Stimulated activated effector memory CD8-positive, alpha-beta T cell treated with anti-CD3 and anti-CD28 coated beads, Interleukin-12 subunit alpha, Interleukin-12 subunit beta, amount 100 ng/mL, for 72 hours (primary cell): ENCODE data around the gene CDHR3.
"Not testable (repeated sequence)": the region's sequence is repeated elsewhere in the genome, so short reads cannot be mapped to it uniquely, and the experiment has no call there.

Experiments
- ATAC-seq: fragments of 150-1000 bp; cut with Tn5 transposase; 2 replicates; pipeline ENCODE4 v1.10.0; 2021
- DNase-seq, 2 donors: peaks; one replicate each; pipeline ENCODE4 v3.0.0; 2021 to 2022; ENCODE audit warnings: low spot score in 2 of 2
- H3K27ac Mint-ChIP-seq: one replicate; pipeline ENCODE4 v1.8.0; 2022; ENCODE audit warnings: mild to moderate bottlenecking, mixed read lengths
- H3K36me3 Mint-ChIP-seq: one replicate; pipeline ENCODE4 v1.8.0; 2022; ENCODE audit warnings: mild to moderate bottlenecking, mixed read lengths
- H3K4me1 Mint-ChIP-seq: one replicate; pipeline ENCODE4 v1.8.0; 2022; ENCODE audit warnings: mixed read lengths
- H3K4me3 Mint-ChIP-seq: one replicate; pipeline ENCODE4 v1.8.0; 2022; ENCODE audit warnings: mild to moderate bottlenecking, mixed read lengths
- H3K9me3 Mint-ChIP-seq: one replicate; pipeline ENCODE4 v1.8.0; 2022; ENCODE audit warnings: mixed read lengths

Gene CDHR3

GRCh38 chr7:105980645-105981396 lies 17.8 kb downstream of the CDHR3 start:
- no peaks in the 10 kb centered on the region for H3K36me3 Mint-ChIP-seq
- H3K27ac Mint-ChIP-seq = no peak overlapping the region
- H3K4me1 Mint-ChIP-seq = no peaks in the 10 kb centered on the region
- no peaks in the 10 kb centered on the region for H3K9me3 Mint-ChIP-seq
- DNase-seq (no peak), ATAC-seq (no peak)
- no peak overlapping the region for H3K4me3 Mint-ChIP-seq

DNA sequence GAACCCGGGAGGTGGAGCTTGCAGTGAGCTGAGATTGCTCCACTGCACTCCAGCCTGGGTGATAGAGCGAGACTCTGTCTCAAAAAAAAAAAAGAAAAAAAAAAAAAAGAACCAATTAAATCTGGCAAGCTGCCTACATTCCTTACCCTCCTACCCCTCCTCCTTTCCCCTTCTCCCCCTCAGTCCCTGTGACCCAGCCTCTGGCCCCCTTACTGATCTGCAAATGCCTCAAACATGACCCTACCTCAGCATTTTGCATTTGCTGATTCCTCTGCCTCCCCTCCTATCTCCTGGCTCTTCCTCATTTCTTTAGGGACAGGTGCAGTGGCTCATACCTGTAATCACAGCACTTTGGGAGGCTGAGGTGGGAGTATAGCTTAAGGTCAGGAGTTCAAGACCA lies 19.3 kb downstream of the CDHR3 start:
- no peak overlapping the region for H3K4me3 Mint-ChIP-seq
- H3K9me3 Mint-ChIP-seq = no peaks in the 10 kb centered on the region
- ATAC-seq = no peak
- no peak for DNase-seq
- H3K27ac Mint-ChIP-seq = no peak overlapping the region
- no peaks in the 10 kb centered on the region for H3K36me3 Mint-ChIP-seq
- no peaks in the 10 kb centered on the region for H3K4me1 Mint-ChIP-seq

DNA sequence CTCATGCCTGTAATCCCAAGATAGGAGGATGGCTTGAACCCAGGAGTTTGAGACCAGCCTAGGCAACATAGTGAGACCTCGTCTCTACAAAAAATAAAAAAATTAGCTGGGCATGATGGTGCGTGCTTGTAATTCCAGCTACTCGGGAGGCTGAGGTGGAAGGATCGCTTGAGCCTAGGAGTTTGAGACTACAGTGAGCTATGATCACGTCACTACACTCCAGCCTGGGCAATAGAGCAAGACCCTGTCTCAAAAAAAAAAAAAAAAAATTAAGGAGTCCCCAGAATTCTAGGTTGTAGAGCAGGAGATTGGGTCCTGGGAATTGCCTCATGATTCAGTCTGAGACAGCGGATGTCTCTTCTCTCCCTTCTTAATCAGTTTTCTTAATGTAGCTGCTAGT lies 21.7 kb downstream of the CDHR3 start:
- not testable (repeated sequence) for H3K36me3 Mint-ChIP-seq, H3K4me3 Mint-ChIP-seq, DNase-seq, H3K27ac Mint-ChIP-seq, H3K4me1 Mint-ChIP-seq, ATAC-seq, H3K9me3 Mint-ChIP-seq

GRCh38 chr7:105985229-105985628 lies 22.2 kb downstream of the CDHR3 start:
- no peak for DNase-seq
- Mint-ChIP-seq H3K9me3 (no peaks in the 10 kb centered on the region), H3K36me3 (no peaks in the 10 kb centered on the region), H3K27ac (no peak overlapping the region), H3K4me1 (no peaks in the 10 kb centered on the region), H3K4me3 (no peak overlapping the region)
- no peak for ATAC-seq

DNA sequence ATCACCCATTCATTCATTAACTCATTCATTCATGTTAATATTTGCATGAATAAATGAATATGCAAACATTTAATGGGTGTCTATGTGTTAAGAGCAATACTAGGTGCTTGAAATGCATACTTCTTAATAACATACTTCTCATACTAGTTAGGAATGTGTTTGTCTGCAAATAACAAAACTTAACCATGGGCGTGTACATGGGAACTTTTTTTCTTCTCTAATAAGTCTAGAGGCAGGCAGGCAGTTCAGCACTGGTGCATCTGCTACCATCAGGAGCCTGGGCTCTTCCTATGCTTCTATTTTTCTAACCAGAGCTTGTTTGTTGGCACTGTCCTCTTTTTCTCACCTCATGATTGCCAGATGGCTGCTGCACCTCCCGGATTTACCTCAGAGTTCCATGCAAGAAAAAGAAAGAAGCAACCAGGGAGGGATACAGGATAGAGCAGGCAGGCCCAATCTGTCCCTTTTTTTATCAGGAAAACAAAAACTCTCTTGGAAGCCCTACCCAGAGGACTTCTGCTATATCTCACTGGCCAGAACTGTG lies 22.7 kb downstream of the CDHR3 start:
- Mint-ChIP-seq H3K27ac (no peak overlapping the region), H3K4me1 (no peaks in the 10 kb centered on the region), H3K36me3 (no peaks in the 10 kb centered on the region), H3K9me3 (no peaks in the 10 kb centered on the region), H3K4me3 (no peak overlapping the region)
- DNase-seq (no peak), ATAC-seq (no peak)

DNA sequence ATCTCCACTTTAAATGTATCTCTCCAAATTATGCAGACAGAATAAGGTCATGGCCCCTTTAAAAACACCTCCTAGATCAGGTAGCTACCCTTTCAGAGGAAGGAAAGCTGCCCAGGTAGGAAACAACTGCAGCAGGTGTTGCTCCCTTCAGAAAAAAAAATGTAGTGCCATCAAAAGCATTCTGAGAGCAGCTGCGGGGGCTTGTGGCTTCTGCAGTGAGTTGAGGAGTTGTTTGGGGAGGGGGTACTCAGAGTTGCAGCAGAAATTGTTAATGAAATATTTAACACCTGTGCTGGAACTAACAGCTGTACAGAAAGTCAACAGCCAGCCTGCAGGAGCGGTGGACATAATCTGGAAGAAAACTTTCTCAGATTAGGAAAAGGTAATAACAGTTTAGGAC lies 24.0 kb downstream of the CDHR3 start:
- DNase-seq (no peak), ATAC-seq (no peak)
- no peaks in the 10 kb centered on the region for H3K9me3 Mint-ChIP-seq
- no peaks in the 10 kb centered on the region for H3K4me1 Mint-ChIP-seq
- H3K27ac Mint-ChIP-seq = no peak overlapping the region
- H3K4me3 Mint-ChIP-seq = no peak overlapping the region
- no peaks in the 10 kb centered on the region for H3K36me3 Mint-ChIP-seq

DNA sequence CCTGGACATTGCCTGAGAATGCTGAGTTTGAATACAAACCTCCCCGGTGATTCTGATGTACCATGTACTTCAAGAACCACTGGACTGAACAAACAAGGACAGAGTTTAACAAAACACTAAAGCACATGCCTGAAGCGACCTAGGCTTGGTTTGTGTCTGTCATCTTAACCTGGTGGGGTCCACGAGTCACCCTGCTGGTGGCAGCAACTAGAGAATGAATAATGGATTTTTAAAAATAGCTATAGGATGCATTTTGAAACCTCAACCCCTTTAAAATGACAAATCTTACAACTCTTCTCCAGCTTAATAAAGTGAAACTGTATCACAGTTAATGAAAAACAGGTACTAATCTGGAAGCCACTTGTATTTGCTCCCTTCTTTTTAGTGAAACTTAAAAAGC lies 25.2 kb downstream of the CDHR3 start:
- ATAC-seq = no peak
- Mint-ChIP-seq H3K36me3 (no peaks in the 10 kb centered on the region), H3K4me3 (no peak overlapping the region), H3K9me3 (no peaks in the 10 kb centered on the region), H3K27ac (no peak overlapping the region), H3K4me1 (no peaks in the 10 kb centered on the region)
- no peak for DNase-seq

- Mint-ChIP-seq H3K4me3 (no peak overlapping the region), H3K9me3 (no peaks in the 10 kb centered on the region), H3K36me3 (no peaks in the 10 kb centered on the region), H3K4me1 (no peaks in the 10 kb centered on the region), H3K27ac (no peak overlapping the region)
- ATAC-seq (no peak), DNase-seq (no peak)
These were observed 26.1 kb downstream of the CDHR3 start for GRCh38 chr7:105989191-105989590.

- no peak overlapping the region for H3K4me3 Mint-ChIP-seq
- H3K4me1 Mint-ChIP-seq = no peaks in the 10 kb centered on the region
- DNase-seq (no peak), ATAC-seq (no peak)
- H3K36me3 Mint-ChIP-seq = no peaks in the 10 kb centered on the region
- no peak overlapping the region for H3K27ac Mint-ChIP-seq
- no peaks in the 10 kb centered on the region for H3K9me3 Mint-ChIP-seq
These were observed 26.6 kb downstream of the CDHR3 start for GRCh38 chr7:105989686-105990085.

- H3K4me3 Mint-ChIP-seq = no peak overlapping the region
These were observed 27.1 kb downstream of the CDHR3 start for GRCh38 chr7:105990141-105990540.

GRCh38 chr7:105990727-105991453 lies 27.8 kb downstream of the CDHR3 start:
- no peak for ATAC-seq

More at GRCh38 chr7:105990141-105990540, 27.1 kb downstream of the CDHR3 start:
- no peak for DNase-seq
- Mint-ChIP-seq H3K9me3 (no peaks in the 10 kb centered on the region), H3K36me3 (no peaks in the 10 kb centered on the region), H3K27ac (no peak overlapping the region), H3K4me1 (no peaks in the 10 kb centered on the region)
- ATAC-seq = no peak

GRCh38 chr7:105992905-105993304 lies 29.8 kb downstream of the CDHR3 start:
- Mint-ChIP-seq H3K4me3 (no peak overlapping the region), H3K27ac (no peak overlapping the region), H3K4me1 (no peaks in the 10 kb centered on the region), H3K36me3 (no peaks in the 10 kb centered on the region), H3K9me3 (no peaks in the 10 kb centered on the region)
- DNase-seq = no peak
- no peak for ATAC-seq

More at GRCh38 chr7:105990727-105991453, 27.8 kb downstream of the CDHR3 start:
- no peaks in the 10 kb centered on the region for H3K36me3 Mint-ChIP-seq
- no peak overlapping the region for H3K27ac Mint-ChIP-seq
- H3K9me3 Mint-ChIP-seq = no peaks in the 10 kb centered on the region
- H3K4me3 Mint-ChIP-seq = no peak overlapping the region
- H3K4me1 Mint-ChIP-seq = no peaks in the 10 kb centered on the region
- DNase-seq = no peak

- no peaks in the 10 kb centered on the region for H3K9me3 Mint-ChIP-seq
- no peak for DNase-seq
These were observed 34.0 kb downstream of the CDHR3 start for GRCh38 chr7:105996860-105997737.

DNA sequence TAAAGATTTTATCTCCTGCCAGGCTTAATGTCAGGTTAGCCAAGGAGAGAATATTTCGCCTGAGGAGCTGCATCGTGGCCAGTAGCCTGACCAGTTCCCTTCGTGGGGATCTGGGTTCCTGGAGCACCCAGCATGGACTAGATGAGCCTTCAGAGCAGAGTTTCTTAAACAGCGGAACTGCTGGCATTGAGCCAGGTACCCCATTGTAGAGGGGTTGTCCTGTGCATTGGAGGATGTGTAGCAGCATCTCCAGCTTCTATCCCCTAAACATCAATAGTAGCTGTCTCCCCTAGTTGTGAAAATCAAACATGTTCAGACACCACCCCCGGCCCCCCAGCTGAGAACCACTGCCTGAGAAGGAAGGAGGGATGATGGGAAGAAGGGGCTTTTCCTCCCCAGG lies 36.2 kb downstream of the CDHR3 start:
- no peaks in the 10 kb centered on the region for H3K4me1 Mint-ChIP-seq
- H3K4me3 Mint-ChIP-seq = no peak overlapping the region
- ATAC-seq = no peak
- H3K36me3 Mint-ChIP-seq = no peaks in the 10 kb centered on the region
- H3K27ac Mint-ChIP-seq = no peak overlapping the region
- DNase-seq = no peak
- H3K9me3 Mint-ChIP-seq = no peaks in the 10 kb centered on the region

More at GRCh38 chr7:105996860-105997737, 34.0 kb downstream of the CDHR3 start:
- Mint-ChIP-seq H3K27ac (no peak overlapping the region), H3K4me1 (no peaks in the 10 kb centered on the region), H3K36me3 (no peaks in the 10 kb centered on the region), H3K4me3 (no peak overlapping the region)
- no peak for ATAC-seq

- H3K4me3 Mint-ChIP-seq = no peak overlapping the region
- no peaks in the 10 kb centered on the region for H3K36me3 Mint-ChIP-seq
- no peaks in the 10 kb centered on the region for H3K4me1 Mint-ChIP-seq
These were observed 38.1 kb downstream of the CDHR3 start for GRCh38 chr7:106001196-106001595.

More at GRCh38 chr7:106001196-106001595, 38.1 kb downstream of the CDHR3 start:
- Mint-ChIP-seq H3K27ac (no peak overlapping the region), H3K9me3 (no peaks in the 10 kb centered on the region)
- DNase-seq (no peak), ATAC-seq (no peak)
